ENCODE measurements around the gene NUBPL.

The NUBPL gene

DNA sequence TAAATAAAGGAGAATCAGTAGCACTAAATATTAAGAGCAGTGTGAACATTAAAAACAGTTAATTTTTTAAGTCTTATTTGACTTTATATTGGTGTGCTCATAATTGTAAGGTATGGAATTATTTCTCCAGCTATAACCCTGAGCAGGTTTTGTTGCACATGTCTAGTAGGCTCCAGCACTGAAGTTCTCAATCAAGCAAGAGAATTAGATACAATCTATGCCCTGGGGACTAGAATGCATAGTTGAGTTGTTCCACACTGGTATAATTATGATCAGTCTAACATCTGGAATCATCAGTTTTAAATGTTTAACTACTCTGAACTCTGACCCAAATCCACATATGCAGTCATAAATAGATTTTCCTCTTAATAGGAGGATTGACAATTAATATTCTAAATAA is 258.1 kb downstream of the NUBPL start:
- TF ChIP-seq, protein P1, sequence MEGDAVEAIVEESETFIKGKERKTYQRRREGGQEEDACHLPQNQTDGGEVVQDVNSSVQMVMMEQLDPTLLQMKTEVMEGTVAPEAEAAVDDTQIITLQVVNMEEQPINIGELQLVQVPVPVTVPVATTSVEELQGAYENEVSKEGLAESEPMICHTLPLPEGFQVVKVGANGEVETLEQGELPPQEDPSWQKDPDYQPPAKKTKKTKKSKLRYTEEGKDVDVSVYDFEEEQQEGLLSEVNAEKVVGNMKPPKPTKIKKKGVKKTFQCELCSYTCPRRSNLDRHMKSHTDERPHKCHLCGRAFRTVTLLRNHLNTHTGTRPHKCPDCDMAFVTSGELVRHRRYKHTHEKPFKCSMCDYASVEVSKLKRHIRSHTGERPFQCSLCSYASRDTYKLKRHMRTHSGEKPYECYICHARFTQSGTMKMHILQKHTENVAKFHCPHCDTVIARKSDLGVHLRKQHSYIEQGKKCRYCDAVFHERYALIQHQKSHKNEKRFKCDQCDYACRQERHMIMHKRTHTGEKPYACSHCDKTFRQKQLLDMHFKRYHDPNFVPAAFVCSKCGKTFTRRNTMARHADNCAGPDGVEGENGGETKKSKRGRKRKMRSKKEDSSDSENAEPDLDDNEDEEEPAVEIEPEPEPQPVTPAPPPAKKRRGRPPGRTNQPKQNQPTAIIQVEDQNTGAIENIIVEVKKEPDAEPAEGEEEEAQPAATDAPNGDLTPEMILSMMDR (IDR thresholded peaks at IDR 0.05; ENCODE audit: low read depth, low read length): no peak
- TF ChIP-seq, protein P2, sequence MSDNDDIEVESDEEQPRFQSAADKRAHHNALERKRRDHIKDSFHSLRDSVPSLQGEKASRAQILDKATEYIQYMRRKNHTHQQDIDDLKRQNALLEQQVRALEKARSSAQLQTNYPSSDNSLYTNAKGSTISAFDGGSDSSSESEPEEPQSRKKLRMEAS (IDR thresholded peaks at IDR 0.05; ENCODE audit: low read depth, low read length): no peak
- no peak for TF ChIP-seq MYC (IDR thresholded peaks at IDR 0.05; ENCODE audit: low read depth, low read length)
- no peak for TF ChIP-seq POLR2A (IDR thresholded peaks at IDR 0.05; ENCODE audit: extremely low read depth, insufficient read length)
- H3K4me3 ChIP-seq (ENCODE audit: low read depth, low read length): no peak overlapping the region
- no peak for DNase-seq (ENCODE audit: low read depth)

DNA sequence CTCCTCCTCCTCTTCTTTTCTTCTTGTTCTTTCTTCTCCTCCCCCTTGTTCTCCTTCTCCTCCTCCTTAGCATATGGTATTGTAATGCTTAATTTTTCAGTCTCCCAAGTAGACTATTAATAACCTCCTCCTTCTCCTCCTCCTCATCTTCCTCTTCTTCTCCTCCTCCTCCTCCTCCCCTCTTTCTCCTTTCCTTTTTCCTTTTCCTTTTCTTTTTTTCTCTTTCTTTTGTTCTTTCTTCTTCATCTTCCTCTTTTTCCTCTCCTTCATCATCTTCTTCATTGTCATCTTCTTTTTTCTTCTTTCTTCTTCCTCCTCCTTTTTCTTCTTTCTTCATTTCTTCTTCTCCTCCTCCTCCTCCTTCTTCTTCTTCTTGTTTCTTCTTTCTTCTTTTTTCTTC is 264.3 kb downstream of the NUBPL start:
- H3K4me3 ChIP-seq (ENCODE audit: low read depth, low read length): no peak overlapping the region
- TF ChIP-seq POLR2A (IDR thresholded peaks at IDR 0.05; ENCODE audit: extremely low read depth, insufficient read length) (no peak), MYC (IDR thresholded peaks at IDR 0.05; ENCODE audit: low read depth, low read length) (no peak)
- TF ChIP-seq, protein P1 (IDR thresholded peaks at IDR 0.05; ENCODE audit: low read depth, low read length): no peak
- TF ChIP-seq, protein P2 (IDR thresholded peaks at IDR 0.05; ENCODE audit: low read depth, low read length): no peak
- DNase-seq (ENCODE audit: low read depth): no peak

DNA sequence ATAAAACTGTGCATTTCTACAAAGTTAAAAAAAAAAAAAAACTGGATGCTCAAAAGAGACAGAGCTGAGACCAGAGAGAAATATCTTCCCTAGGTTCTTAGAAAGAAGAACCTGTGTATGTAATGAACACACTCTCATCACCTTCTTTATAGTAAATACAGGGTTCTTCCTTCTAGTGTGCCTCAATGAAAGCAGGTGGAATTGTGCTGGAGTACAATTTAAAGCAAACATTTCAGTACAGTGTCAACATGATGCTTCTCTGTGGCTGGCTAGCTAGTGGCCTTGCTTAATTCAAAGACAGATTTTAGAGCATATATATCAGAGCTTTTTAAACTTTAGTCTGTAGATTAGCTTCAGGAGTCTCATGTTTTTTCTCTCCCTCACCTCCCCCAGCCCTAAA is 266.1 kb downstream of the NUBPL start:
- H3K4me3 ChIP-seq (ENCODE audit: low read depth, low read length): no peak overlapping the region
- no peak for TF ChIP-seq POLR2A (IDR thresholded peaks at IDR 0.05; ENCODE audit: extremely low read depth, insufficient read length)
- DNase-seq (ENCODE audit: low read depth): no peak

DNA sequence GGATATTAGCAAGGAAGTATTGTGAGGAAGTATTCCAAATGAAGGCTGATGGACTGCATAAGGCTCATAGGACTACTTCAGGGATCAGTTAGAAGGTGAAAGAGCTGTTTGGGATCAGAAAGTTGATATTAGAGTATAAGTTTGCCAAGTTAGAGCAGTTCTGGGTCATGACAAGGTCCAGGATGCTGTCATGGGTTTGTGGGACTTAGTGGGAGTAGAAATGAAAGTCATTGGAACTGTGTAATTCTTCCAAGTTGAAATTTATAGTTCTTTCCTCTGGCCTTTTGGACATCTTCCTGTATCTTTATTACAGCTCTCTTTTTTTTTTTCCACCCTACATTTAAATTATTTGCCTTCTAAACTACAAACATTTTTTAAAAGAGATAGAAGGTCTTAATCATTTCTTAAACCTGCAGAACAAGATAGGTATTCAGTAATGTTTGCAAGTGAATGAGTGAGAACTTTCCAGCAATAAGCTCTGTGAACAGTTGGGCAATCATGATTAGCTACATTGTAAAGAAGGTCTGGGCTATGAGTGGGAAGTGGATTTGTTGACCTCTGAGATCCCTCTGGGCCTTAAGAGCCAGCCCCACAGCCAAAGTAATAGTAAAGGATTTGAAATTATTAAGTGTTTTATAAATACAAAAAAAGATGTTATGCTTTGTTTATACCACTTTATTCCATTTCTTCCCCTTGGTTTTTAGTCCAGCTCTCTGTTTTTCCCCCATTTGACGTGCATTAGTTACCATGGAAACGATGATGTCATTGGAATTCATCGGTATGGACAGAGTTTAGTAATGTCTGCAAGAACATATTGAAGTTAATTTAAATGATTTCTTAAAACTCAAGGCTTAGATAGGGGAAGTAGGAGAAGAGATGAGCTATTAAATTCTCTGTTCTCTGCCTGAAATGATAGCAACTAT is 268.0 kb downstream of the NUBPL start:
- TF ChIP-seq MYC (IDR thresholded peaks at IDR 0.05; ENCODE audit: low read depth, low read length): no peak
- TF ChIP-seq, protein P2 (IDR thresholded peaks at IDR 0.05; ENCODE audit: low read depth, low read length): no peak
- no peak for TF ChIP-seq POLR2A (IDR thresholded peaks at IDR 0.05; ENCODE audit: extremely low read depth, insufficient read length)
- TF ChIP-seq, protein P1 (IDR thresholded peaks at IDR 0.05; ENCODE audit: low read depth, low read length): no peak
- DNase-seq (ENCODE audit: low read depth): peak; percentile 1
- H3K4me3 ChIP-seq (ENCODE audit: low read depth, low read length): no peak overlapping the region

DNA sequence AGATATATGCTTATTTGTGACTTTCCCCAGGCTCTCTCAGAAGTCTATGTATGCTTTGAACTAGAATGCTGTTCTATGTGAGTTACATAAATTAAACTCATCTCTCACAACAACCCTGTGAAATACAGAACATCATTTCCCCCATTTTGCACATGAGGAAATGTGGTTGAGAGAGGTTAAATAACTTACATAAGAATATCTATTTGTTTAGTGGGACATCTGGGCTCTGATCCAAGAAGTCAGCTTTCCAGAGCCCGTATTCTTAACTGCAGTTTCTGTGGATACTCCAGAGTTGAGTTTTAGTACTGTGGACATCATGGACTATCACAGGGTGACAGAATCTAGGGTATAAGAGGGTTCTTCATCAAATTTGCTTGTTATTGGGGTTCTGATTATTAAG is 273.4 kb downstream of the NUBPL start:
- no peak for TF ChIP-seq MYC (IDR thresholded peaks at IDR 0.05; ENCODE audit: low read depth, low read length)
- TF ChIP-seq, protein P1 (IDR thresholded peaks at IDR 0.05; ENCODE audit: low read depth, low read length): no peak
- no peak for TF ChIP-seq POLR2A (IDR thresholded peaks at IDR 0.05; ENCODE audit: extremely low read depth, insufficient read length)
- TF ChIP-seq, protein P2 (IDR thresholded peaks at IDR 0.05; ENCODE audit: low read depth, low read length): no peak
- H3K4me3 ChIP-seq (ENCODE audit: low read depth, low read length): no peak overlapping the region
- no peak for DNase-seq (ENCODE audit: low read depth)

DNA sequence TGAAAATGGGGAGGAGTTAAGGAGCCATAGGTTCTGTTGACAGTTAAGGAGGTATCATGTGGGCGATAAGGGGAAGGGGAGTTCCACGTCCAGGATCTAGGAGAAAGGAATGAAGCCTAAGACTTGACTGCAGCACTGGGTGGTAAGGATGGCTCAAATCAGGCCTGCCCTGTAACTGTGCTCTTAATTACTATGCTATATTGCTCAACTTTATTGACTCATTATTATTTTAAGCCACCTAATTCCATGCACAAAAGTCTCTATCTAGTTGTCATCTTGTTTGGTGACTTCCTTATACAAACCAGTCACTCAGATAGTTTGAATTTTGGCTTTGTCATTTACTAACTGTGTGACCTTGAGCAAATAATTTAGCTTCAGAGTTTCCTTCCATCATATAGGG is 273.8 kb downstream of the NUBPL start:
- no peak for TF ChIP-seq MYC (IDR thresholded peaks at IDR 0.05; ENCODE audit: low read depth, low read length)
- no peak for TF ChIP-seq POLR2A (IDR thresholded peaks at IDR 0.05; ENCODE audit: extremely low read depth, insufficient read length)
- TF ChIP-seq, protein P1 (IDR thresholded peaks at IDR 0.05; ENCODE audit: low read depth, low read length): no peak
- TF ChIP-seq, protein P2 (IDR thresholded peaks at IDR 0.05; ENCODE audit: low read depth, low read length): no peak
- DNase-seq (ENCODE audit: low read depth): no peak
- H3K4me3 ChIP-seq (ENCODE audit: low read depth, low read length): no peak overlapping the region
